Left lung (tissue), 10 donors: ENCODE data around the gene MAML2. TPM values are rescaled to one million over a fixed set of nuclear protein-coding genes. Genes with fewer than 3 reads are reported as not detected.

Experiments
- ATAC-seq: fragments of 200-7000 bp; cut with Tn5 transposase; one replicate; pipeline ENCODE4 v1.9.1; 2020; ENCODE audit warnings: moderate library complexity
- DNase-seq, 4 donors: peaks; one replicate each; pipeline ENCODE4 v3.0.0-alpha.2; 2013 to 2020
- H3K27ac ChIP-seq, 2 donors: fragments of 200-600 bp; sonication (generic) in 1 of 2; one replicate each; pipeline versions ENCODE4 v1.5.0 to v1.8.0; 2020 to 2021
- H3K27me3 ChIP-seq, 2 donors: fragments of 200-600 bp; sonication (generic) in 1 of 2; one replicate each; pipeline versions ENCODE4 v1.5.0 to v1.8.0; 2020 to 2021
- H3K36me3 ChIP-seq, 2 donors: fragments of 200-600 bp; sonication (generic) in 1 of 2; one replicate each; pipeline versions ENCODE4 v1.5.0 to v1.8.0; 2020 to 2021
- H3K4me1 ChIP-seq, 2 donors: fragments of 200-600 bp; one replicate each; pipeline ENCODE4 v1.8.0; 2021
- H3K4me3 ChIP-seq, 2 donors: fragments of 200-600 bp; sonication (generic) in 1 of 2; one replicate each; pipeline versions ENCODE4 v1.5.0 to v1.8.0; 2020 to 2021; ENCODE audit warnings: mild to moderate bottlenecking in 1 of 2
- H3K9me3 ChIP-seq, 2 donors: fragments of 200-600 bp; sonication (generic) in 1 of 2; one replicate each; pipeline versions ENCODE4 v1.5.0 to v1.8.0; 2020 to 2021
- intact Hi-C, 2 donors: fragments of 100-400 bp; cut with DNase I; formaldehyde crosslinking; loops; one replicate each; pipeline versions ENCODE4 v1.11.2 to v1.14.2; 2022
- polyA plus RNA-seq, 6 donors: library from polyadenylated mRNA; unstranded; fragments of 120-200 nt; gene quantifications; one replicate each; pipeline ENCODE4 v1.2.1, GENCODE V29; 2013; ENCODE audit not compliant: insufficient read length in 6 of 6
- total RNA-seq, 2 donors: library from RNA; stranded (reverse); fragmentation: NEBNext Ultra II Directional; extraction: Animal tissue kit (Norgen Biotek cat#: 25700); gene quantifications; one replicate each; pipeline ENCODE4 v1.2.1, GENCODE V29; 2021
- TF ChIP-seq, protein P1 (sequence below), 2 donors: fragments of 200-600 bp; sonication (generic) in 1 of 2; IDR thresholded peaks; one replicate each; pipeline versions ENCODE4 v1.5.0 to v1.8.0; 2021; ENCODE audit warnings: antibody characterized with exemption in 2 of 2
- donor health status: DM: no; HTN: yes; CAD: no.
- donor health status: DM: no; HTN: no; CAD: no.

MAML2 gene
- total and polyA plus RNA-seq, 8 donors = 18.7 to 44.0 (median 36.6) TPM

DNA sequence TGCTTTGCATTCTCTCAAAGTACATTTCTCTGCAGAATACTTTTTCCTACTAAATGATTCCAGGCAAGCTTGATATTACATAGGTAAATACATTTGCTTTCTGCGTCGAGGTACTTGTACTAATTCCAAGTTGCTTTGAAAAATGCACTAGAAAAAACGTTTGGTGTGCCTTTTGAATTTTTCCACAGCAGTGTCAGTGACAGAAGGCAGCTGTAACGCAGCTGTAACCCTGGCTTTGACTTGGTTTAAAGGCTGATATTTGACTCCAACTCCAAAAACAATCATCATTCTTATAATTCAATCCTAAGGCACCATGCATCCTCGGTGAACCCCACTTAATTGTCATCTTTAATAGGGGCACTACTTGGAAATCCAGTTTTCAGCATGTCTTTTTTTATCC lies 125.0 kb downstream of the MAML2 start:
- TF ChIP-seq, protein P1, sequence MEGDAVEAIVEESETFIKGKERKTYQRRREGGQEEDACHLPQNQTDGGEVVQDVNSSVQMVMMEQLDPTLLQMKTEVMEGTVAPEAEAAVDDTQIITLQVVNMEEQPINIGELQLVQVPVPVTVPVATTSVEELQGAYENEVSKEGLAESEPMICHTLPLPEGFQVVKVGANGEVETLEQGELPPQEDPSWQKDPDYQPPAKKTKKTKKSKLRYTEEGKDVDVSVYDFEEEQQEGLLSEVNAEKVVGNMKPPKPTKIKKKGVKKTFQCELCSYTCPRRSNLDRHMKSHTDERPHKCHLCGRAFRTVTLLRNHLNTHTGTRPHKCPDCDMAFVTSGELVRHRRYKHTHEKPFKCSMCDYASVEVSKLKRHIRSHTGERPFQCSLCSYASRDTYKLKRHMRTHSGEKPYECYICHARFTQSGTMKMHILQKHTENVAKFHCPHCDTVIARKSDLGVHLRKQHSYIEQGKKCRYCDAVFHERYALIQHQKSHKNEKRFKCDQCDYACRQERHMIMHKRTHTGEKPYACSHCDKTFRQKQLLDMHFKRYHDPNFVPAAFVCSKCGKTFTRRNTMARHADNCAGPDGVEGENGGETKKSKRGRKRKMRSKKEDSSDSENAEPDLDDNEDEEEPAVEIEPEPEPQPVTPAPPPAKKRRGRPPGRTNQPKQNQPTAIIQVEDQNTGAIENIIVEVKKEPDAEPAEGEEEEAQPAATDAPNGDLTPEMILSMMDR (IDR thresholded peaks at IDR 0.05) = no peak
- DNase-seq (peak in 2 of 4 donors; percentile 86 to 87), ATAC-seq (no peak)
- Histone ChIP-seq H3K4me3 (no peak overlapping the region), H3K36me3 (no peaks in the 10 kb centered on the region), H3K9me3 (no peaks in the 10 kb centered on the region), H3K27ac (no peak overlapping the region), H3K4me1 (peaks cover 14 to 89% of the 10 kb centered on the region in 2 donors), H3K27me3 (no peaks in the 10 kb centered on the region)
- intact Hi-C loops = no loop called here

GRCh38 chr11:96217206-96217605 lies 125.8 kb downstream of the MAML2 start:
- H3K4me3 ChIP-seq = no peak overlapping the region
- intact Hi-C loops = no loop called here
- H3K4me1 ChIP-seq = peaks cover 17 to 93% of the 10 kb centered on the region in 2 donors
- H3K27ac ChIP-seq = peak overlapping the region in 1 of 2 donors; percentile 83
- H3K36me3 ChIP-seq = no peaks in the 10 kb centered on the region
- no peak for ATAC-seq
- TF ChIP-seq, protein P1 (IDR thresholded peaks at IDR 0.05) = no peak
- H3K9me3 ChIP-seq = no peaks in the 10 kb centered on the region
- no peaks in the 10 kb centered on the region for H3K27me3 ChIP-seq
- DNase-seq = no peak

DNA sequence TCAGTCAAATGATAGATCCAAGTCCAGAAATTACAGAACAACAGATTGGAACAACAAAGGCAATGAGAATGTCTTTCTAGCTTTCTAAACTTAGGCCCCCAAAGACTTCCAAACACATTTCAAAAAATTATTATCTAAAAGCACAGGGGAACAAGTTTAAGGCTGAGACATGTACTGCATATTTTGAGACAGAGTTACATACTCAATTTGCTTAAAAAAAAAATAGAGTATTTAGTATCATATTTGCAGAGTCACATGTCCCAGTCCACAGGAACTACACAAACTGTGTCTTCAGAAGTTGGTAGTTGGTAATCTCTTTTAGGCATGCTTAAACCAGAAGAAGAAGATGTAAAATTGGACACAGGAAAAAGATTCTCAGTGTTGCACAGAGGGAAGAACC lies 127.2 kb downstream of the MAML2 start:
- Histone ChIP-seq H3K9me3 (no peaks in the 10 kb centered on the region), H3K27ac (peak overlapping the region; percentile 66 to 83), H3K4me3 (no peak overlapping the region), H3K36me3 (no peaks in the 10 kb centered on the region), H3K4me1 (peaks cover 17 to 93% of the 10 kb centered on the region in 2 donors), H3K27me3 (no peaks in the 10 kb centered on the region)
- intact Hi-C loops = no loop called here
- DNase-seq (no peak), ATAC-seq (no peak)
- TF ChIP-seq, protein P1 (IDR thresholded peaks at IDR 0.05) = no peak

GRCh38 chr11:96215110-96215782 lies 127.7 kb downstream of the MAML2 start:
- no peaks in the 10 kb centered on the region for H3K36me3 ChIP-seq
- DNase-seq = no peak
- peak overlapping the region; percentile 66 to 83 for H3K27ac ChIP-seq
- TF ChIP-seq, protein P1 (IDR thresholded peaks at IDR 0.05) = no peak
- no peaks in the 10 kb centered on the region for H3K27me3 ChIP-seq
- ATAC-seq = peak; percentile 33
- no peak overlapping the region for H3K4me3 ChIP-seq
- intact Hi-C loops = no loop called here
- peaks cover 12 to 88% of the 10 kb centered on the region in 2 donors for H3K4me1 ChIP-seq
- H3K9me3 ChIP-seq = no peaks in the 10 kb centered on the region

GRCh38 chr11:96214777-96215109 lies 128.3 kb downstream of the MAML2 start:
- intact Hi-C loops = no loop called here
- Histone ChIP-seq H3K9me3 (no peaks in the 10 kb centered on the region), H3K4me3 (no peak overlapping the region), H3K27ac (peak overlapping the region; percentile 66 to 83), H3K27me3 (no peaks in the 10 kb centered on the region), H3K36me3 (no peaks in the 10 kb centered on the region), H3K4me1 (peaks cover 8 to 83% of the 10 kb centered on the region in 2 donors)
- TF ChIP-seq, protein P1 (IDR thresholded peaks at IDR 0.05) = no peak
- no peak for DNase-seq
- ATAC-seq = no peak
